NCI-H2171 treated with DMSO at 0.1 percent for 48 hours (cell line): ENCODE data around the gene RMND1.
"Not testable (repeated sequence)": the region's sequence is repeated elsewhere in the genome, so short reads cannot be mapped to it uniquely, and the experiment has no call there.

Source experiments
- DNase-seq: peaks from one replicate; lab custom pipeline; 2025; lab: John Stamatoyannopoulos, UW

The RMND1 gene

GRCh38 chr6:151385177-151385576, 66.7 kb downstream of the RMND1 start:
- DNase-seq: no peak

DNA sequence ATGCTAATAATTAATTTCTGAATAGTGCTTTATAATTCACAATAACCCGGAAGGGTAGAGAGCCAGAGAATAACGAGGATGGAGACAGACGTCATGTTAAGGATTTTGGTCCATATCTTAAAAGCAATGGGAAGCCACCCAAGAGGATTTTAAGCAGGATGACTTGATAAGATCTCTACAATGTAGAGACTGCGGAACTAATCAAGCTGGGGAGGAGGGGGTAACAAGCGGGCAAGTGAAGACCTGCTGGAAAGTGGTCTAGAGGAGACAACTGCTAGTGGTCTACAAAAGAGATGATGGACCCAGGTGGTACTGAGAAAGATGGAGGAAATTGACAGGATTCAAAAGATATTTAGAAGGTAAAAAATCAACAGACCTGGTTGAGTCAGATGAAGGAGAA, 67.8 kb downstream of the RMND1 start:
- no peak for DNase-seq

GRCh38 chr6:151382631-151383030, 69.3 kb downstream of the RMND1 start:
- DNase-seq: not testable (repeated sequence)

GRCh38 chr6:151381722-151382121, 70.2 kb downstream of the RMND1 start:
- no peak for DNase-seq

DNA sequence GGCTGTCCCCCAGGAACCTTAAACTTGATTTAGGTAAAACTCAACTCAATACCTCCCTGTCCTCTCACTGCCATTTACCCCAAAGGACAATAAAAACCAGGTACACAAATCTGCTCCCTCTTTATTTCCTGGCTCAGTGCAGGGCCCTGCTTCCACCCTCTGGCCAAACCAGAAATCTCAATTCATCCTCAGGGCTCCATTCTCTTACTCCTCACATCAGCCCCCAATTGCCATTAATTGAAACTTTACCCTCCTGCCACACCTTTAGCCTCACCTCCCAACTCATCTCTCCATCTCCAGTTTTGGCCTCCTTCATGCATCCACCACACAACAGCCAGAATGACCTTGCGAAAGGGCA, 71.1 kb downstream of the RMND1 start:
- no peak for DNase-seq

- DNase-seq: no peak
Observed at GRCh38 chr6:151379933-151380847, 71.7 kb downstream of the RMND1 start.

DNA sequence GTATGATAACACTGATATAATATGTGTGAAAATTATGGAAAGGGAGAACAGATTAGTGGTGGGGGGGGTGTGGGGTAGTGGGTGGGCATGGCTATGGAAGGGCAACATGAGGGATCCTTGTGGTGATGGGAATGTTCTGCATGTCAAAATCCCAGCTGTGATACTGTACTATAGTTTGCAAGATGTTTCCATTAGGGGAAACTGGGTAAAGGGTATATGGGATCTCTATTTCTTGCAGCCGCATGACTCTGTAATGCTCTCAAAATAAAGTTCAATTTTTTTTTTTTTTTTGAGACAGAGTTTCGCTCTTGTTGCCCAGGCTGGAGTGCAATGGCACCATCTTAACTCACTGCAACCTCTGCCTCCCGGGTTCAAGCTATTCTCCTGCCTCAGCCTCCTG, 74.8 kb downstream of the RMND1 start:
- no peak for DNase-seq

GRCh38 chr6:151376440-151376839, 75.5 kb downstream of the RMND1 start:
- DNase-seq: no peak

GRCh38 chr6:151375833-151376232, 76.1 kb downstream of the RMND1 start:
- DNase-seq: no peak

DNA sequence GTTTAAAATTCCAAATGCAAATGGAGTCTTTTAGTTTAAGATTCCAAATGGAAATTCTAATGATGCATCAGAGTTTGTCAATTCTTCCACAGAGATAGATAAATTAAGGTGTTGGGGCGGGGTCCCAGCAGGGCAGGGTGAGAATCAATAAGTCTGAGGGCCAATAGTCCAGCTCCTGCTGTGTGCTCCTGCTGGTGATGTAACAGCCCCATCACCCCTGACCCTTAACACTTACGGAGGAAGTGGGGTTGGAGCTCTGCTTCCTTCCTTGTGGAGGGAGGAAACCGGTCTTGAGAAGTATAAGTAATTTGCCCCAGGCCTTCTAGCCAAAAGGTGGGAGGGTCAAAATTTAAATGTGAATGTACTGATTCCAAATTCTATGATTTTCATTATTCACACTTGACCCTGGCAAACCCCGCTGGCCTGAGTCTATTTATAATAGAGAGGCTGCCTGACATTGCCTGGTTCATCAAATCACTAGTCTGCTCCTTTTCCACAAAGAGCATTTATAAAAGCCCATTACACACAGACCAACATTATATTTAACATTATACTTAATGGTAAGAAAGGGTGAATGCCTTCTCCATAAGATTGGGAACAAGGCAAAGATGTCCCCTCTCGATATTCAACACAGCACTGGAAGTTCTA, 77.8 kb downstream of the RMND1 start:
- peak; percentile 36 for DNase-seq

- no peak for DNase-seq
Observed at GRCh38 chr6:151372164-151372563, 79.8 kb downstream of the RMND1 start.

GRCh38 chr6:151370509-151371078, 81.3 kb downstream of the RMND1 start:
- no peak for DNase-seq

GRCh38 chr6:151365233-151365632, 86.7 kb downstream of the RMND1 start:
- DNase-seq: no peak

DNA sequence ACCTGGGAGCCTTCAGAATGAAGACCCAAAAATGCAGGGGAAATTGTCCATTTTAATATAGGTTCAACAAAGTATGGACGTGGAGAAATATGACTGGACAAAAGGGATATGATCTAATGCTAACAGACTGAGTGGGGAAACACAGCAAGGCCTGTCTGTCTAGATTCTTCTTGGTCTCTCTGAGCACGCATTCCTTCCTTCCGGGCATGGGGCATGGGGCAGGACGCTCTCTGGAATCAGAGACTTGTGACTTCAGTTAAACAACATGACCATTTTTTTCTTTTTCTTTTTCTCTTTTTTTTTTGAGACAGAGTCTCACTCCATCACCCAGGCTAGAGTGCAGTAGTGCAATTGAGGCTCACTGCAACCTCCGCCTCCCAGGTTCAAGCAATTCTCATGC, 92.4 kb downstream of the RMND1 start:
- DNase-seq: no peak

- DNase-seq: no peak
Observed at GRCh38 chr6:151358475-151358874, 93.5 kb downstream of the RMND1 start.

DNA sequence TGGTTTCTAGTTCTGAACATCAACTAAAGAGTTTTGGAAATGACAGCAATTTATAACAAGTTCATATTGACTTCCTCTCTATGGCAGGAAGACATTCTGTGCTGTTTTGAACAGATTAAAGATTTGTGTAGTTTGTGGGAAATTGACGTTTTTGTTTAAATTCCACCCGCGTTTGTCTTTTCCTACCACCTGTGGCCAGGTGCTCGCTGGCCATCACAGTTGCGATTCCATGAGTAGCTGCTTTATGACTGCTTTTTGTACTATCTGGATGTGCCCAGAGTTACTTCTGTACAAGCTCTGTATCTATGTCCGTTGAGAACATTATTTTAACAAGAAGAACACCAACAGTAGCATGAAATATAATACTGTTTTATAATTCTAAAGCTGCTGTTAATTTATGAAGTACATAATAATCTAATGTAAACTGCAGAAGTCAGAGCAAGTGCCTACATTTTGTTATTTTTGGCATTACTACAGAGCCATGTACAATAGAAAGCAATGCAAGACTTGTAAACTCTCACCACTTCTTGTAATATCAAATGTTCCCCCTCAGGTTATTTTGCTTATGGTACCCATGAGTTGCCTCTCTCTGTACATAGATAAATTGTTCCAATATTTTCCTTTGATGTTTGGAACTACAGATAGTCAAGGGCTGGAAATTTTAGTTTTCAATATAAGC, 94.0 kb downstream of the RMND1 start:
- no peak for DNase-seq

DNA sequence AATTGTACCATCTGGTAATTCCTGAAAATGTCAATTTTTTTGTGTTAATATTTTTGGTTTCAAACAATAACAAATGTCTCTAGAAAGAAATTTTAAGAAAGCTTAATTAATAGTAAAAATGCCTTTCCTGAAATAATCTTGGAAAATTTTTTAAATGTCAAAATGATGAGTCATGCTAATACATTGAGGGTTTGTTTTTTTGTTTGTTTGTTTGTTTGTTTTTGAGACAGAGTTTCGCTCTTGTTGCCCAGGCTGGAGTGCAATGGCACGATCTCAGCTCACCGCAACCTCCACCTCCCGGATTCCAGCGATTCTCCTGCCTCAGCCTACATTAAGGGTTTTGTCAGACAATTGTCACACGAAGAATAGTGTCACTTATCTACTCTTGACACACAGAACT, 94.9 kb downstream of the RMND1 start:
- DNase-seq: not testable (repeated sequence)
